Endodermal cell (in vitro differentiated cells): Measurements from ENCODE around the gene COX15. TPM values are rescaled to one million over a fixed set of nuclear protein-coding genes. Genes with fewer than 3 reads are reported as not detected.

Experiments
- DNase-seq: peaks from one replicate; pipeline ENCODE4 v3.0.0-alpha.2; 2017
- H3K27ac ChIP-seq: 2 replicates; pipeline ENCODE4 v1.5.1; 2013; ENCODE audit warnings: mild to moderate bottlenecking, low read depth, low read length, moderate library complexity
- H3K27me3 ChIP-seq: 2 replicates; pipeline ENCODE4 v1.6.1; 2013; ENCODE audit warnings: mild to moderate bottlenecking, low read length, moderate library complexity; ENCODE audit not compliant: insufficient read depth, control insufficient read depth, poor library complexity, severe bottlenecking
- H3K36me3 ChIP-seq: 2 replicates; pipeline ENCODE4 v1.7.0; 2013; ENCODE audit warnings: mild to moderate bottlenecking, low read length, moderate library complexity; ENCODE audit not compliant: control insufficient read depth, insufficient read depth
- H3K4me1 ChIP-seq: one replicate; pipeline ENCODE4 v1.7.0; 2013; ENCODE audit warnings: low read length; ENCODE audit not compliant: control insufficient read depth, insufficient read depth
- H3K4me3 ChIP-seq: 2 replicates; pipeline ENCODE4 v1.5.1; 2013; ENCODE audit warnings: mild to moderate bottlenecking, low read length, moderate library complexity
- H3K9ac ChIP-seq: 2 replicates; pipeline ENCODE4 v1.6.1; 2013; ENCODE audit warnings: mild to moderate bottlenecking, low read length, moderate library complexity; ENCODE audit not compliant: poor library complexity, severe bottlenecking; ENCODE audit errors: extremely low read depth
- H3K9me3 ChIP-seq: 2 replicates; pipeline ENCODE4 v1.6.1; 2013; ENCODE audit warnings: mild to moderate bottlenecking, low read length, moderate library complexity; ENCODE audit not compliant: control insufficient read depth
- H3K27ac Mint-ChIP-seq: 2 replicates; pipeline ENCODE4 v1.8.0; 2020; ENCODE audit warnings: mixed read lengths
- H3K27me3 Mint-ChIP-seq: 2 replicates; pipeline ENCODE4 v1.8.0; 2021; ENCODE audit warnings: mild to moderate bottlenecking, mixed read lengths; ENCODE audit not compliant: insufficient read depth
- H3K36me3 Mint-ChIP-seq: 2 replicates; pipeline ENCODE4 v1.8.0; 2020; ENCODE audit warnings: low read depth, mixed read lengths
- H3K4me1 Mint-ChIP-seq: 2 replicates; pipeline ENCODE4 v1.8.0; 2020; ENCODE audit warnings: mixed read lengths
- H3K4me3 Mint-ChIP-seq: 2 replicates; pipeline ENCODE4 v1.8.0; 2020; ENCODE audit warnings: mild to moderate bottlenecking, moderate library complexity, mixed read lengths
- H3K9me3 Mint-ChIP-seq: 2 replicates; pipeline ENCODE4 v1.8.0; 2020; ENCODE audit warnings: mild to moderate bottlenecking, mixed read lengths
- CTCF ChIP-seq: fragments of 200-600 bp; sonication (generic); conservative IDR thresholded peaks from 2 replicates; pipeline ENCODE4 v1.5.0; 2021; ENCODE audit warnings: antibody characterized with exemption, mild to moderate bottlenecking
- WGBS, 2 experiments: methylation state at CpG; one replicate each; pipeline versions ENCODE4 v1.1.5 to v1.1.7; 2013; ENCODE audit warnings: missing lambda C conversion rate in 2 of 2, mixed read lengths in 1 of 2; ENCODE audit not compliant: insufficient coverage in 1 of 2, insufficient read length in 1 of 2; 5-methylcytosine and 5-hydroxymethylcytosine counted together
- total RNA-seq, 2 donors: library from RNA; stranded (reverse); fragmentation: NEBNext Ultra II Directional in 1 of 2; extraction: Animal tissue kit (Norgen Biotek cat#: 25700) in 1 of 2; gene quantifications; 2 replicates in 1 of 2; 3 replicates in 1 of 2; pipeline ENCODE4 v1.2.1, GENCODE V29; 2021

COX15 gene
- total RNA-seq, 2 donors from 2014 or later = 39.0 to 42.6 TPM

- Mint-ChIP-seq H3K4me1 (no peaks in the 10 kb centered on the region), H3K27me3 (no peaks in the 10 kb centered on the region), H3K9me3 (no peaks in the 10 kb centered on the region), H3K4me3 (no peak overlapping the region), H3K36me3 (peaks cover 65% of the 10 kb centered on the region), H3K27ac (no peak overlapping the region)
- Histone ChIP-seq H3K9me3 (no peaks in the 10 kb centered on the region), H3K9ac (no peak overlapping the region), H3K27ac (no peak overlapping the region), H3K36me3 (peaks cover 73% of the 10 kb centered on the region), H3K27me3 (no peaks in the 10 kb centered on the region), H3K4me1 (no peaks in the 10 kb centered on the region), H3K4me3 (no peak overlapping the region)
- DNase-seq = no peak
- WGBS, 2 experiments = 96 to 100% methylated on average over 3 to 5 of the region's 5 CpGs
- no peak for TF ChIP-seq CTCF
Observed at GRCh38 chr10:99714446-99714845, 17.5 kb downstream of the COX15 start.

- H3K36me3 Mint-ChIP-seq = peaks cover 47% of the 10 kb centered on the region
- H3K4me1 ChIP-seq = no peaks in the 10 kb centered on the region
- no peak overlapping the region for H3K4me3 Mint-ChIP-seq
- no peak overlapping the region for H3K9ac ChIP-seq
- no peaks in the 10 kb centered on the region for H3K27me3 Mint-ChIP-seq
- no peaks in the 10 kb centered on the region for H3K27me3 ChIP-seq
- H3K9me3 ChIP-seq = no peaks in the 10 kb centered on the region
- H3K4me3 ChIP-seq = no peak overlapping the region
- H3K9me3 Mint-ChIP-seq = no peaks in the 10 kb centered on the region
- H3K36me3 ChIP-seq = peaks cover 79% of the 10 kb centered on the region
- peak; percentile 58 for DNase-seq
- peak; percentile 75 for TF ChIP-seq CTCF
- no peak overlapping the region for H3K27ac ChIP-seq
- H3K4me1 Mint-ChIP-seq = no peaks in the 10 kb centered on the region
- no peak overlapping the region for H3K27ac Mint-ChIP-seq
Observed at GRCh38 chr10:99711129-99711719, 20.7 kb downstream of the COX15 start.

GRCh38 chr10:99709480-99710229 is 22.3 kb downstream of the COX15 start:
- DNase-seq = peak; percentile 57
- H3K27ac Mint-ChIP-seq = no peak overlapping the region
- no peak overlapping the region for H3K27ac ChIP-seq

More at GRCh38 chr10:99709480-99710229, 22.3 kb downstream of the COX15 start:
- Histone ChIP-seq H3K9ac (no peak overlapping the region), H3K36me3 (peaks cover 79% of the 10 kb centered on the region), H3K4me3 (no peak overlapping the region), H3K9me3 (no peaks in the 10 kb centered on the region), H3K4me1 (no peaks in the 10 kb centered on the region), H3K27me3 (no peaks in the 10 kb centered on the region)
- TF ChIP-seq CTCF = no peak
- no peaks in the 10 kb centered on the region for H3K4me1 Mint-ChIP-seq
- H3K4me3 Mint-ChIP-seq = no peak overlapping the region
- no peaks in the 10 kb centered on the region for H3K27me3 Mint-ChIP-seq
- H3K9me3 Mint-ChIP-seq = no peaks in the 10 kb centered on the region
- peaks cover 50% of the 10 kb centered on the region for H3K36me3 Mint-ChIP-seq
- WGBS, 2 experiments = 60 to 70% methylated on average over 3 to 4 of the region's 4 CpGs
